GM23338 (cell line): Measurements from ENCODE around the gene KIRREL3. TPM values are rescaled to one million over a fixed set of nuclear protein-coding genes. Genes with fewer than 3 reads are reported as not detected.

Source experiments
- CREB1 ChIP-seq: fragments of 250-450 bp; sonication (Bioruptor Pico); IDR thresholded peaks from 2 replicates; pipeline ENCODE4 v1.5.0; 2020; ENCODE audit warnings: low read depth, mild to moderate bottlenecking, moderate library complexity
- EZH2phosphoT487 ChIP-seq: fragments of 200-600 bp; sonication (generic); IDR thresholded peaks from one replicate; pipeline ENCODE4 v1.8.1; 2018; ENCODE audit warnings: antibody characterized with exemption; ENCODE audit not compliant: unreplicated experiment
- POLR2AphosphoS5 ChIP-seq: IDR thresholded peaks from 2 replicates; pipeline ENCODE4 v1.6.1; 2016; ENCODE audit warnings: antibody characterized with exemption, low read depth
- STAT1 ChIP-seq: IDR thresholded peaks from one replicate; pipeline ENCODE4 v1.6.1; 2016; ENCODE audit warnings: antibody characterized with exemption; ENCODE audit not compliant: unreplicated experiment
- polyA plus RNA-seq: library from polyadenylated mRNA; unstranded; fragments of >200 nt; fragmentation: Nextera tagmentation; extraction: Ambion mirVana; gene quantifications from 2 replicates; pipeline ENCODE4 v1.2.1, GENCODE V29; 2016
- total RNA-seq: library from RNA; depleted of rRNA; stranded (reverse); fragments of >200 nt; shearing (Covaris generic); gene quantifications from 2 replicates; pipeline ENCODE4 v1.2.3, GENCODE V29; 2014
- TF ChIP-seq, protein P1 (sequence below): fragments of 250-450 bp; sonication (Bioruptor Pico); IDR thresholded peaks from 2 replicates; pipeline ENCODE4 v1.5.0; 2020; ENCODE audit warnings: mild to moderate bottlenecking, moderate library complexity
- TF ChIP-seq, protein P2 (sequence below): IDR thresholded peaks from one replicate; pipeline ENCODE4 v1.6.1; 2018; ENCODE audit warnings: antibody characterized with exemption; ENCODE audit not compliant: unreplicated experiment

The KIRREL3 gene
- total and polyA plus RNA-seq, 2 experiments from 2014 or later: 0.13 to 1.5 TPM

DNA sequence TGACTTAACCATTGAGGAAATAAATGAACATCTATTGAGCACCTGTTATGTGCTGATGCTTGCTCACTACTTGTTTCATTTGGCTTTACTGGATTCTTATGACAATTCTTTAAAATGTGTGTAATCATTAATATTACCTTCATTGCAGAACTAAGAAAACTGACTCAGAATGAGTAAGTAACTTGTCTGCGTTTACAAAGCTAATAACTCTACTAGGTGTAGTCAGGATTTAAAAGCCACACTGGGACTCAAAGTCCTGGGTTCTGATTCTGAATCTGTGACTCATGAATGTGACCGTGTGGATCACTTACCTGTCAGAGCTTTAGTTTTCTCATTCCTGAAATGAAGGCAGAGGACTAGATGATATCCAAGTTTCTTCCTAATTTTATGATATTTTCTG is 23.4 kb upstream of the KIRREL3 start (continued):
- TF ChIP-seq, protein P1, sequence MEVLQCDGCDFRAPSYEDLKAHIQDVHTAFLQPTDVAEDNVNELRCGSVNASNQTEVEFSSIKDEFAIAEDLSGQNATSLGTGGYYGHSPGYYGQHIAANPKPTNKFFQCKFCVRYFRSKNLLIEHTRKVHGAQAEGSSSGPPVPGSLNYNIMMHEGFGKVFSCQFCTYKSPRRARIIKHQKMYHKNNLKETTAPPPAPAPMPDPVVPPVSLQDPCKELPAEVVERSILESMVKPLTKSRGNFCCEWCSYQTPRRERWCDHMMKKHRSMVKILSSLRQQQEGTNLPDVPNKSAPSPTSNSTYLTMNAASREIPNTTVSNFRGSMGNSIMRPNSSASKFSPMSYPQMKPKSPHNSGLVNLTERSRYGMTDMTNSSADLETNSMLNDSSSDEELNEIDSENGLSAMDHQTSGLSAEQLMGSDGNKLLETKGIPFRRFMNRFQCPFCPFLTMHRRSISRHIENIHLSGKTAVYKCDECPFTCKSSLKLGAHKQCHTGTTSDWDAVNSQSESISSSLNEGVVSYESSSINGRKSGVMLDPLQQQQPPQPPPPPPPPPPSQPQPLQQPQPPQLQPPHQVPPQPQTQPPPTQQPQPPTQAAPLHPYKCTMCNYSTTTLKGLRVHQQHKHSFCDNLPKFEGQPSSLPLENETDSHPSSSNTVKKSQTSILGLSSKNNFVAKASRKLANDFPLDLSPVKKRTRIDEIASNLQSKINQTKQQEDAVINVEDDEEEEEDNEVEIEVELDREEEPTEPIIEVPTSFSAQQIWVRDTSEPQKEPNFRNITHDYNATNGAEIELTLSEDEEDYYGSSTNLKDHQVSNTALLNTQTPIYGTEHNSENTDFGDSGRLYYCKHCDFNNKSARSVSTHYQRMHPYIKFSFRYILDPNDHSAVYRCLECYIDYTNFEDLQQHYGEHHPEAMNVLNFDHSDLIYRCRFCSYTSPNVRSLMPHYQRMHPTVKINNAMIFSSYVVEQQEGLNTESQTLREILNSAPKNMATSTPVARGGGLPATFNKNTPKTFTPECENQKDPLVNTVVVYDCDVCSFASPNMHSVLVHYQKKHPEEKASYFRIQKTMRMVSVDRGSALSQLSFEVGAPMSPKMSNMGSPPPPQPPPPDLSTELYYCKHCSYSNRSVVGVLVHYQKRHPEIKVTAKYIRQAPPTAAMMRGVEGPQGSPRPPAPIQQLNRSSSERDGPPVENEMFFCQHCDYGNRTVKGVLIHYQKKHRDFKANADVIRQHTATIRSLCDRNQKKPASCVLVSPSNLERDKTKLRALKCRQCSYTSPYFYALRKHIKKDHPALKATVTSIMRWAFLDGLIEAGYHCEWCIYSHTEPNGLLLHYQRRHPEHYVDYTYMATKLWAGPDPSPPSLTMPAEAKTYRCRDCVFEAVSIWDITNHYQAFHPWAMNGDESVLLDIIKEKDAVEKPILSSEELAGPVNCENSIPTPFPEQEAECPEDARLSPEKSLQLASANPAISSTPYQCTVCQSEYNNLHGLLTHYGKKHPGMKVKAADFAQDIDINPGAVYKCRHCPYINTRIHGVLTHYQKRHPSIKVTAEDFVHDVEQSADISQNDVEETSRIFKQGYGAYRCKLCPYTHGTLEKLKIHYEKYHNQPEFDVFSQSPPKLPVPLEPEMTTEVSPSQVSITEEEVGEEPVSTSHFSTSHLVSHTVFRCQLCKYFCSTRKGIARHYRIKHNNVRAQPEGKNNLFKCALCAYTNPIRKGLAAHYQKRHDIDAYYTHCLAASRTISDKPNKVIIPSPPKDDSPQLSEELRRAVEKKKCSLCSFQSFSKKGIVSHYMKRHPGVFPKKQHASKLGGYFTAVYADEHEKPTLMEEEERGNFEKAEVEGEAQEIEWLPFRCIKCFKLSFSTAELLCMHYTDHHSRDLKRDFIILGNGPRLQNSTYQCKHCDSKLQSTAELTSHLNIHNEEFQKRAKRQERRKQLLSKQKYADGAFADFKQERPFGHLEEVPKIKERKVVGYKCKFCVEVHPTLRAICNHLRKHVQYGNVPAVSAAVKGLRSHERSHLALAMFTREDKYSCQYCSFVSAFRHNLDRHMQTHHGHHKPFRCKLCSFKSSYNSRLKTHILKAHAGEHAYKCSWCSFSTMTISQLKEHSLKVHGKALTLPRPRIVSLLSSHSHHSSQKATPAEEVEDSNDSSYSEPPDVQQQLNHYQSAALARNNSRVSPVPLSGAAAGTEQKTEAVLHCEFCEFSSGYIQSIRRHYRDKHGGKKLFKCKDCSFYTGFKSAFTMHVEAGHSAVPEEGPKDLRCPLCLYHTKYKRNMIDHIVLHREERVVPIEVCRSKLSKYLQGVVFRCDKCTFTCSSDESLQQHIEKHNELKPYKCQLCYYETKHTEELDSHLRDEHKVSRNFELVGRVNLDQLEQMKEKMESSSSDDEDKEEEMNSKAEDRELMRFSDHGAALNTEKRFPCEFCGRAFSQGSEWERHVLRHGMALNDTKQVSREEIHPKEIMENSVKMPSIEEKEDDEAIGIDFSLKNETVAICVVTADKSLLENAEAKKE (CRISPR knock-in tag): no peak
- TF ChIP-seq CREB1 (CRISPR knock-in tag) (no peak), STAT1 (no peak), POLR2AphosphoS5 (no peak), EZH2phosphoT487 (no peak)
- TF ChIP-seq, protein P2, sequence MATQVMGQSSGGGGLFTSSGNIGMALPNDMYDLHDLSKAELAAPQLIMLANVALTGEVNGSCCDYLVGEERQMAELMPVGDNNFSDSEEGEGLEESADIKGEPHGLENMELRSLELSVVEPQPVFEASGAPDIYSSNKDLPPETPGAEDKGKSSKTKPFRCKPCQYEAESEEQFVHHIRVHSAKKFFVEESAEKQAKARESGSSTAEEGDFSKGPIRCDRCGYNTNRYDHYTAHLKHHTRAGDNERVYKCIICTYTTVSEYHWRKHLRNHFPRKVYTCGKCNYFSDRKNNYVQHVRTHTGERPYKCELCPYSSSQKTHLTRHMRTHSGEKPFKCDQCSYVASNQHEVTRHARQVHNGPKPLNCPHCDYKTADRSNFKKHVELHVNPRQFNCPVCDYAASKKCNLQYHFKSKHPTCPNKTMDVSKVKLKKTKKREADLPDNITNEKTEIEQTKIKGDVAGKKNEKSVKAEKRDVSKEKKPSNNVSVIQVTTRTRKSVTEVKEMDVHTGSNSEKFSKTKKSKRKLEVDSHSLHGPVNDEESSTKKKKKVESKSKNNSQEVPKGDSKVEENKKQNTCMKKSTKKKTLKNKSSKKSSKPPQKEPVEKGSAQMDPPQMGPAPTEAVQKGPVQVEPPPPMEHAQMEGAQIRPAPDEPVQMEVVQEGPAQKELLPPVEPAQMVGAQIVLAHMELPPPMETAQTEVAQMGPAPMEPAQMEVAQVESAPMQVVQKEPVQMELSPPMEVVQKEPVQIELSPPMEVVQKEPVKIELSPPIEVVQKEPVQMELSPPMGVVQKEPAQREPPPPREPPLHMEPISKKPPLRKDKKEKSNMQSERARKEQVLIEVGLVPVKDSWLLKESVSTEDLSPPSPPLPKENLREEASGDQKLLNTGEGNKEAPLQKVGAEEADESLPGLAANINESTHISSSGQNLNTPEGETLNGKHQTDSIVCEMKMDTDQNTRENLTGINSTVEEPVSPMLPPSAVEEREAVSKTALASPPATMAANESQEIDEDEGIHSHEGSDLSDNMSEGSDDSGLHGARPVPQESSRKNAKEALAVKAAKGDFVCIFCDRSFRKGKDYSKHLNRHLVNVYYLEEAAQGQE: no peak
